Sigmoid colon (tissue), 4 donors: ENCODE results near the gene LRP1B.

Source experiments
- CTCF ChIP-seq, 4 experiments: fragments of 450-650 bp in 3 of 4; fragments of 200-600 bp in 1 of 4; IDR thresholded peaks; one replicate each; pipeline ENCODE4 v1.5.1; 2016 to 2019; ENCODE audit warnings: antibody characterized with exemption in 4 of 4, mild to moderate bottlenecking in 3 of 4, moderate library complexity in 2 of 4
- EP300 ChIP-seq, 4 donors: sonication (generic); formaldehyde crosslinking; IDR thresholded peaks; one replicate each; pipeline ENCODE4 v1.6.1; 2017; ENCODE audit warnings: antibody characterized with exemption in 4 of 4
- POLR2A ChIP-seq, 2 donors: fragments of 450-650 bp; IDR thresholded peaks; one replicate each; pipeline ENCODE4 v1.6.1; 2016; ENCODE audit warnings: antibody characterized with exemption in 2 of 2, mild to moderate bottlenecking in 2 of 2, moderate library complexity in 2 of 2
- POLR2AphosphoS5 ChIP-seq, 4 donors: sonication (generic); formaldehyde crosslinking; IDR thresholded peaks; one replicate each; pipeline ENCODE4 v1.6.1; 2017; ENCODE audit warnings: antibody characterized with exemption in 4 of 4

GRCh38 chr2:141497272-141497671 is 633.5 kb downstream of the LRP1B start:
- TF ChIP-seq POLR2A (IDR thresholded peaks at IDR 0.05), result no peak
- TF ChIP-seq POLR2AphosphoS5 (IDR thresholded peaks at IDR 0.05), result no peak
- no peak for TF ChIP-seq CTCF (IDR thresholded peaks at IDR 0.05)
- no peak for TF ChIP-seq EP300 (IDR thresholded peaks at IDR 0.05)
